HG02943 (cell line): ENCODE data around the gene LIME1.

Experiments
- ATAC-seq: cut with Tn5 transposase; IDR thresholded peaks from one replicate; pipeline ENCODE4 v1.9.1; 2021; ENCODE audit warnings: mild to moderate bottlenecking, low read depth, moderate library complexity; ENCODE audit not compliant: unreplicated experiment

The LIME1 gene

GRCh38 chr20:63736893-63737694 lies 630 bp downstream of the LIME1 start:
- no peak for ATAC-seq

DNA sequence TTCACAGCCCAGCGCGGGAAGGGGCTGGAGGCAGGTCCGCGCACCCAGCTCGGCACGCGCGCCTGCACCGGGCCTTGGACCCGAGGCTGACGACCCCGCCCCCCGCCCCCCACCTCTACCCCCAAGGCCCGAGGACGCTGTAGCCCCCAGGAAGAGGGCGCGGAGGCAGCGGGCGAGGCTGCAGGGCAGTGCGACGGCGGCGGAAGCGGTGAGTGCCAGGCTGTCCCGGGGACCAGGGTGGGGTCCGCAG lies 1.2 kb downstream of the LIME1 start:
- no peak for ATAC-seq

- ATAC-seq = no peak
Measured at GRCh38 chr20:63737945-63738686, 1.7 kb downstream of the LIME1 start.

DNA sequence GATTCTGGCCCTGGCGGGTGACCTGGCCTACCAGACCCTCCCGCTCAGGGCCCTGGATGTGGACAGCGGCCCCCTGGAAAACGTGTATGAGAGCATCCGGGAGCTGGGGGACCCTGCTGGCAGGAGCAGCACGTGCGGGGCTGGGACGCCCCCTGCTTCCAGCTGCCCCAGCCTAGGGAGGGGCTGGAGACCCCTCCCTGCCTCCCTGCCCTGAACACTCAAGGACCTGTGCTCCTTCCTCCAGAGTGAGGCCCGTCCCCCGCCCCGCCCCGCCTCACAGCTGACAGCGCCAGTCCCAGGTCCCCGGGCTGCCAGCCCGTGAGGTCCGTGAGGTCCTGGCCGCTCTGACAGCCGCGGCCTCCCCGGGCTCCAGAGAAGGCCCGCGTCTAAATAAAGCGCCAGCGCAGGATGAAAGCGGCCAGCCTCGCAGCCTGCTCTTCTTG lies 2.2 kb downstream of the LIME1 start:
- ATAC-seq = no peak

- no peak for ATAC-seq
Measured at GRCh38 chr20:63739130-63740069, 2.9 kb downstream of the LIME1 start, which contains the start of gene SLC2A4RG. SLC2A4RG (plus strand) TSS chr20:63739776; CDS start chr20:63739913, 137 bp downstream.

GRCh38 chr20:63740070-63740626 lies 3.7 kb downstream of the LIME1 start:
- no peak for ATAC-seq

DNA sequence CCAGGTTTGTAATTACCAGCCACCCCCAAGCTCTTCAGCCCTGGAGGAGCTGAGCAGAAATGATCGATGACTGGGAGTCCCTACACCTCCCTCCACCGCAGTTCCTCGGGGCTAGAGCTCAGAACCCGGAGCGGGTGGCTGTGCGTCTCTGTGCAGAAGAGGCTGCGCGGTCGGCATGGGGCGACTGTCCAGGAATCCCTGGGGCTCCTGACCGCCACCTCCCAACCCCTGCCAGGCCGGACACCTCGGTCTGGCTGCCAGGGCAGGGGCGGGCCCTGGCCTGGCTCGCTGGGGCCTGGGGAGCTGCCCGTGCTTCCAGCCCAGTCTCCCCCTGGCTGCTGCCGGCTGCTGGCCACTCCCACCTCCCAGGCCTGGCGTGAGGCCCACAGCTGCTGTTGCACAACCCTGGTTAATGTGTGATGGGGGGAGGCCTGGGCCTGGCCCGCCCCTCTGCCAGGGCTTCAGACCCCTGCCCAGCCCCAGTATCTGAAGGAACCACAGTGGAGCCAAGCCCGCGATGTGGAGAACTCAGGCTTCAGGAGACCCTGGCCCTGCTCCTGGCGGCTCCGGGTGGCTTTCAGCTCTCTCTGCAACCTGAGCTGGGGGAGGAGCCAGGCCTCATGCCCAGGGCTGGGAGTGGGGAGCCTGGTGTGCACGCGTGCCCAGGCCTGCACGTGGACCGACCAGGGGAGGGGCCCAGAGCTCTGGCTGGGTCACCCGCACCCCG lies 4.3 kb downstream of the LIME1 start:
- no peak for ATAC-seq

GRCh38 chr20:63741354-63741675 lies 4.9 kb downstream of the LIME1 start:
- no peak for ATAC-seq

GRCh38 chr20:63741676-63742380 lies 5.4 kb downstream of the LIME1 start:
- ATAC-seq = no peak

DNA sequence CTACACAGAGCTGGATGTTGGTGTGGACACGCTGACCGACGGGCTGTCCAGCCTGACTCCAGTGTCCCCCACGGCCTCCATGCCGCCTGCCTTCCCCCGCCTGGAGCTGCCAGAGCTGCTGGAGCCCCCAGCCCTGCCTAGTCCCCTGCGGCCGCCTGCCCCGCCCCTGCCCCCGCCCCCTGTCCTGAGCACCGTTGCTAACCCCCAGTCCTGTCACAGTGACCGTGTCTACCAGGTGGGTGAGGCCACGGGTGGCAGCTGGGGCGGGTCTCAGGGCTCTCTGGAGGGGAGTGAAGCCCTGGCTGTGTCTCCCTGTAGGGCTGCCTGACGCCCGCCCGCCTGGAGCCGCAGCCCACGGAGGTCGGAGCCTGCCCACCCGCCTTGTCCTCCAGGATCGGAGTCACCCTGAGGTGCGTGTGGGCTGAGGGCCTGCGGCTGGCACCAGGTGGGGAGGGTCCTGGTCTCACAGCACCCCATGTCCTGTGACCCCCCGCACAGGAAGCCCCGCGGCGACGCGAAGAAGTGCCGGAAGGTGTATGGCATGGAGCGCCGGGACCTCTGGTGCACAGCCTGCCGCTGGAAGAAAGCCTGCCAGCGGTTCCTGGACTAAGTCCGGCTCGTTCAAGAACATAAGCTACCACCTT lies 6.0 kb downstream of the LIME1 start:
- ATAC-seq = no peak

GRCh38 chr20:63743210-63743970 lies 6.9 kb downstream of the LIME1 start:
- no peak for ATAC-seq

GRCh38 chr20:63744158-63744557 lies 7.7 kb downstream of the LIME1 start:
- ATAC-seq = no peak

DNA sequence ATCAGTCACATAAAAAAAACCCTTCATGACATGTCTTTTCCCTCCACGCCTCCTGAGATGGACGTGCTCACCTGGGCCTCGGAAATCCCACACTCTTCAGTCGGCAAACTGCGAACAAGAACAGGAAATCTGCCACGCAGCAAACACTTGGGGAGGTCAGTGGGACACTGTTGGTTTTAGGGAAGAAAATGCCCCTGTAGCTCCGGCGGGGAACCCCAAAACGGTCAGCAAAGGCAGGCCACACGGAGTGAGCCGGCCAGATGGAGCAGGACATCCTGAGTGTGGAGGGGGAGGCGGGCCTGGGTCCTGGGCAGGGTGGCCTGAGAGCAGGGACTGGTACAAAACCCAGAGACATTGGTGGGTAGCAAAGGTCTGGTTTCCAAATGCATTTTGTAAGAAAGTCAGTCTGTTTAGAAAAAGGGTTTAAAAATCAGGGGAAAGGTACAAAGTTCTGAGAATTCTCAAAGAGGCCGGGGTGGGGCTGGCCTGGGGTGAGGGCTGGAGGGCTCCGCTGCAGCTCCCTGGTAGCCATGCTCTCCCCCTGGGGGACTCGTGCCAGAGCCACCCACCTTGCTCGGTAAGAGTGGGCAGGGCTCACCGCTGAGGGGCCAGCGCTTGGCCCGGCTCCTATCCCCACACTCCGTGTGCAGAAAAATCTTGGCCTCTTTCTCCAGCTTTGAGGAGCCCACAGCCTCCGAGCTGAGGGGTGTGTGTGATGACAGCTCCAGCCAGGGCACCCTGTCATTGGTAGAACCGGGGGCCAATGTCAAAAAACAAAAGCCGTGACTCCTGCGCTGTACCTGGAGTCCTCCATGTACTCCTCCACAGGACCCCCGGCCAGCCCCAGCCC lies 8.3 kb downstream of the LIME1 start:
- no peak for ATAC-seq

DNA sequence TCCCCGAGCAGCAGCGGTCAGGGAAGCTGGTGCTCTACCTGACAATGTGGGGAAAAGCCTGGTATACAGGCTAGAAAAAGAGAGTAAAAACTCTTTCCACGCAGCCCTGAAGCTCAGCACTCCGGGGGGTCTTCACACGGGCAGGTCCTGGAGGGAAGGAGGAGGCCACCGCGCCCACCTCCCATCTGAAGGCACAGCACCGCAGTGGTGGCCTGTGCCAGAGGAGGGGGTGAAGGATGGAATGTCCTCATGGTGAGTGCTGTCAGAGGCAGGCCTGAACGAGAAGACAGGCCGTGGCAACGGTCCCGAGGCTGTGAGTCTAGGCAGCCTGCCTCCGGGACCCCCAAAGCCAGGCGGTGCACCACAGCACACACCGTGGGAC lies 9.0 kb downstream of the LIME1 start:
- no peak for ATAC-seq

DNA sequence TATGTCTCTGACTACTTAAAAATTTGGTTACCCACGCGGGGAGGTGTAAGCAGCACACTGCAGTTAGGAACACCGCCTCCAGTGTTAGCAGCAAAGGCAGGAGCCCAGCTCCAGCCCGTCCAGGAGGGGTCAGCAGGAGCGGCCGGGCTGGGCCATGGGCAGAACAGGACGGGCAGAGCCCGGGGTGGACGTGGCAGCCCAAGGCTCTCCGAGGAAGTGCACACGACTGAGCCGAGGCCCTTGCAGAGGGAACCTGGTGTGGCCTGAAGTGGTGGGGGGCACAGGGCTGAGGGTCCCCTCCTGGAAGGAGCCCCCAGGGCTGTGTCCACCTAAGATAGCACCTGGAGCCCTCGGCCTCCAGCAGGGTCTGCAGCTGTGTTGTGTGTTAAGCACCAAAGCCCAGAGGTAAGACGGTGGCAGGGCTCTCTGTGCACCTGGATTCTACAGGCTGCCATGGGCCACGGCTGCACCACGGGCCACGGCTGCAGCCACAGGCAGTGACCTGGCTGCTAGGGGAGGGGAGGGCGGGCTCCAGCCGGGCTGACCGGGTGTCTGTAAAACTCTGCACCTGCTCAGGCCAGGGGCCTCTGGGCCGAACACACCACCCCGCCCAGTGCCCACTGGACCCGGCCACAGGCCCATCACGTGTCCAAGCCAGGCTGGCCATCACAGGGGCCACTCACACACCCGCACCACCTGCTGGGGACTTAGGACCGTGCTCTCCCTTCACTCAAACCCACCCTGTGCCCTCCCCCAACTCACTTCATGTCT lies 9.7 kb downstream of the LIME1 start:
- ATAC-seq = no peak

GRCh38 chr20:63746751-63747315 lies 10.4 kb downstream of the LIME1 start:
- ATAC-seq = no peak
